ENCODE results near the gene OSM. TPM values are rescaled to one million over a fixed set of nuclear protein-coding genes. Genes with fewer than 3 reads are reported as not detected.

OSM gene
- total and polyA plus RNA-seq, 2 experiments from 2014 or later: 1.5 TPM; not detected in 1

DNA sequence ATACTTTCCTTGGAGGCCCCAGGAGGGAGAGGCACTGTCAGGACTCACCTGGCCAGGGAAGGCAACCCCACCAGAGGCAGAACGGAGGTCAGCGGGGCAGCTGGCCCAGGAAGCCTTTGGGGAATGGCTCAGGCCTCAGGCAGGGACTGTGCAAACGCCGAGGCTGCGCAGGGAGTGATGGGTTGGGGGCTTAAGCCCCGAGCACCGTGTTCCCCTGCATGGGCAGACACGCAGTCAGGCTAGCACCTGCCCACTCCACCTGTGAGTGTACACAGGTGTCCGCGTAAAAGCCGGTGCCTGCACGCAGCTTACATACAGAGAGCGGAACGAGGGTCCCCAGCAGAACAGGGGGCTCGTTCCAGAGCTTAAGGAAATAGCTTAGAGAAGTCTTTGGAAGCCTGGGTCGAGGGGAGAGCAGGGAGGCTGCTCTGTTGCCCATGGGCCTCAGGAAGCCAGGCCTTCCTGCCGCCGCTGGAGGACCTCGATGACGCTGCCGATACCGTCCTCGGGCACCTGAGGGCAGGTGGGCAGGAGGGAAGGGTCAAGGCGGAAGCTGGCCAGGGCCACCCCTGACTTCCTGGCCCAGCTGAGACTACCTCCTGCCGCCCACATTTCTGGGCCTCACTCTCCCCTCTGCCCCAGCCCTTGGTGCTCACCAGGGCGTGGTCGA lies 18.7 kb upstream of the OSM start:
- Histone ChIP-seq H3K4me1 (ENCODE audit: insufficient read depth) (peaks cover 4% of the 10 kb centered on the region), H3K9me2 (replicated peaks; ENCODE audit: insufficient read depth) (no peaks in the 10 kb centered on the region), H3K27ac (no peak overlapping the region), H3K4me3 (no peak overlapping the region), H3K9me3 (ENCODE audit: low read depth) (no peaks in the 10 kb centered on the region), H3K79me2 (no peaks in the 10 kb centered on the region), H2AFZ (no peak overlapping the region), H3K27me3 (no peaks in the 10 kb centered on the region), H3K36me3 (replicated peaks; ENCODE audit: insufficient read depth, low read depth) (no peaks in the 10 kb centered on the region), H3K4me2 (no peak overlapping the region), H4K20me1 (ENCODE audit: insufficient read depth, poor library complexity, severe bottlenecking) (no peaks in the 10 kb centered on the region)
- TF ChIP-seq EZH2 (IDR thresholded peaks at IDR 0.05; ENCODE audit: borderline replicate concordance): no peak
- TF ChIP-seq EZH2phosphoT487 (IDR thresholded peaks at IDR 0.05; ENCODE audit: low read depth, severe bottlenecking, unreplicated experiment): no peak
- TF ChIP-seq, protein P1, sequence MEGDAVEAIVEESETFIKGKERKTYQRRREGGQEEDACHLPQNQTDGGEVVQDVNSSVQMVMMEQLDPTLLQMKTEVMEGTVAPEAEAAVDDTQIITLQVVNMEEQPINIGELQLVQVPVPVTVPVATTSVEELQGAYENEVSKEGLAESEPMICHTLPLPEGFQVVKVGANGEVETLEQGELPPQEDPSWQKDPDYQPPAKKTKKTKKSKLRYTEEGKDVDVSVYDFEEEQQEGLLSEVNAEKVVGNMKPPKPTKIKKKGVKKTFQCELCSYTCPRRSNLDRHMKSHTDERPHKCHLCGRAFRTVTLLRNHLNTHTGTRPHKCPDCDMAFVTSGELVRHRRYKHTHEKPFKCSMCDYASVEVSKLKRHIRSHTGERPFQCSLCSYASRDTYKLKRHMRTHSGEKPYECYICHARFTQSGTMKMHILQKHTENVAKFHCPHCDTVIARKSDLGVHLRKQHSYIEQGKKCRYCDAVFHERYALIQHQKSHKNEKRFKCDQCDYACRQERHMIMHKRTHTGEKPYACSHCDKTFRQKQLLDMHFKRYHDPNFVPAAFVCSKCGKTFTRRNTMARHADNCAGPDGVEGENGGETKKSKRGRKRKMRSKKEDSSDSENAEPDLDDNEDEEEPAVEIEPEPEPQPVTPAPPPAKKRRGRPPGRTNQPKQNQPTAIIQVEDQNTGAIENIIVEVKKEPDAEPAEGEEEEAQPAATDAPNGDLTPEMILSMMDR (IDR thresholded peaks at IDR 0.05; ENCODE audit: poor library complexity): no peak
- WGBS (ENCODE audit: low lambda C conversion rate, missing lambda C conversion rate): 93% methylated on average over 21 of the region's 27 CpGs
- DNase-seq (ENCODE audit: low spot score): no peak

DNA sequence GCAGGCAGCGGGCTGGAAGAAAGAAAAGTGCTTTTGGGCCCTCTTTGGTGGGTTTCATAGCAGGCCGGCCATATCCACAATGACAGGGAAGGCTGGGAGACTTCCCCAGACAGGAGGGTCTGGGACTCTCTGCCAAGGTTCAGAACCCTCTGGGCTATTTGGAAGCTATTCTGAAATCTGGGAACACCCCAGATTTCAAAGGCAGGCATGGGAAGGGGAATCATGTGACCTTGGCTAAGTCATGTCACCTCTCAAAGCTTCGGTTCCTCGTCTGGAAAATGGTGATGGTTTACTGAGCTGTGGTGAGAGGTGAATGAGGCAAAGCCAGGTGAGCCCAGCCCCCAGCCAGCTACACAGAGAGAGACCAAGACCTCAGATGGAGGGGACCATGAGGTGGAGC lies 18.0 kb upstream of the OSM start:
- H3K4me2 ChIP-seq: no peak overlapping the region
- WGBS (ENCODE audit: low lambda C conversion rate, missing lambda C conversion rate): 92% methylated on average over 4 of the region's 4 CpGs
- H3K9me3 ChIP-seq (ENCODE audit: low read depth): no peaks in the 10 kb centered on the region
- TF ChIP-seq, protein P1 (IDR thresholded peaks at IDR 0.05; ENCODE audit: poor library complexity): no peak
- TF ChIP-seq EZH2phosphoT487 (IDR thresholded peaks at IDR 0.05; ENCODE audit: low read depth, severe bottlenecking, unreplicated experiment): no peak
- no peak for TF ChIP-seq EZH2 (IDR thresholded peaks at IDR 0.05; ENCODE audit: borderline replicate concordance)
- no peak overlapping the region for H2AFZ ChIP-seq
- no peak for DNase-seq (ENCODE audit: low spot score)
- H3K79me2 ChIP-seq: no peaks in the 10 kb centered on the region
- H4K20me1 ChIP-seq (ENCODE audit: insufficient read depth, poor library complexity, severe bottlenecking): no peaks in the 10 kb centered on the region
- no peaks in the 10 kb centered on the region for H3K4me1 ChIP-seq (ENCODE audit: insufficient read depth)
- no peaks in the 10 kb centered on the region for H3K36me3 ChIP-seq (replicated peaks; ENCODE audit: insufficient read depth, low read depth)
- no peaks in the 10 kb centered on the region for H3K27me3 ChIP-seq
- no peak overlapping the region for H3K4me3 ChIP-seq
- no peaks in the 10 kb centered on the region for H3K9me2 ChIP-seq (replicated peaks; ENCODE audit: insufficient read depth)
- no peak overlapping the region for H3K27ac ChIP-seq

DNA sequence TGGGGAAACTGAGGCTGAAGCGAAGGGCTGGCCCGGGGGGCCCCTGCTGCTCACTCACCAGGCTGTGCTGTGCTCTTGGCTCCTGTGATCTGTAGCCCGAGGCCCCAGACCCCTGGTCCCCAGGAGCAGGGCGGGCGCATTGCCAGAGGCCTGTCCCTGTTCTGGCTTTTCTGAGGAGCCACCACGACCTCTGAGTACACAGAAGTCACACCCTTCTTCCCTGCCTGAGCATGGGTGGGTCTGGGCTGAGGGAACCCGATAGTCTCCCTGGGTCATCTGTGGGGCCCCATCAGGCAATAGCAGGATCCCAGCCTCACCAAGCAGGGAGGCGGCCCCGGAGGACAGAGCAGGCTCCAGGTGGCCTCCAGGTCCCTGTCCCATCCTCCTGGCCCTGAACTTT lies 17.5 kb upstream of the OSM start:
- H3K9me2 ChIP-seq (replicated peaks; ENCODE audit: insufficient read depth): no peaks in the 10 kb centered on the region
- no peak for DNase-seq (ENCODE audit: low spot score)
- 82% methylated on average over 9 of the region's 9 CpGs for WGBS (ENCODE audit: low lambda C conversion rate, missing lambda C conversion rate)
- H3K27me3 ChIP-seq: no peaks in the 10 kb centered on the region
- no peaks in the 10 kb centered on the region for H3K9me3 ChIP-seq (ENCODE audit: low read depth)
- no peak overlapping the region for H3K4me3 ChIP-seq
- no peaks in the 10 kb centered on the region for H3K79me2 ChIP-seq
- H3K4me1 ChIP-seq (ENCODE audit: insufficient read depth): no peaks in the 10 kb centered on the region
- no peak overlapping the region for H3K27ac ChIP-seq
- no peak for TF ChIP-seq EZH2 (IDR thresholded peaks at IDR 0.05; ENCODE audit: borderline replicate concordance)
- TF ChIP-seq EZH2phosphoT487 (IDR thresholded peaks at IDR 0.05; ENCODE audit: low read depth, severe bottlenecking, unreplicated experiment): no peak
- TF ChIP-seq, protein P1 (IDR thresholded peaks at IDR 0.05; ENCODE audit: poor library complexity): no peak
- H3K4me2 ChIP-seq: no peak overlapping the region
- no peak overlapping the region for H2AFZ ChIP-seq
- no peaks in the 10 kb centered on the region for H3K36me3 ChIP-seq (replicated peaks; ENCODE audit: insufficient read depth, low read depth)
- H4K20me1 ChIP-seq (ENCODE audit: insufficient read depth, poor library complexity, severe bottlenecking): no peaks in the 10 kb centered on the region

All from hepatocyte (in vitro differentiated cells).